Immature natural killer cell (primary cell): Measurements from ENCODE around the gene PRKCE. TPM values are rescaled to one million over a fixed set of nuclear protein-coding genes. Genes with fewer than 3 reads are reported as not detected.
A peak's percentile ranks its signal among the peaks of the same experiment; 100 is the strongest.
"Not testable (repeated sequence)": the region's sequence is repeated elsewhere in the genome, so short reads cannot be mapped to it uniquely, and the experiment has no call there.

Source experiments
- DNase-seq, 3 donors: peaks; one replicate each; pipeline ENCODE4 v3.0.0; 2022; ENCODE audit warnings: mixed read lengths in 1 of 3
- H3K27ac Mint-ChIP-seq, 6 donors: one replicate each; pipeline ENCODE4 v1.8.0; 2020; ENCODE audit warnings: mixed read lengths in 6 of 6, mild to moderate bottlenecking in 5 of 6, inconsistent platforms in 4 of 6, moderate library complexity in 3 of 6
- H3K27me3 Mint-ChIP-seq, 3 donors: one replicate each; pipeline ENCODE4 v1.8.0; 2020 to 2021; ENCODE audit warnings: low read depth in 3 of 3, mild to moderate bottlenecking in 3 of 3, mixed read lengths in 3 of 3, moderate library complexity in 3 of 3, inconsistent platforms in 1 of 3
- H3K36me3 Mint-ChIP-seq, 3 donors: one replicate each; pipeline ENCODE4 v1.8.0; 2020; ENCODE audit warnings: mixed read lengths in 3 of 3, inconsistent platforms in 2 of 3, mild to moderate bottlenecking in 2 of 3
- H3K4me1 Mint-ChIP-seq, 2 donors: one replicate each; pipeline ENCODE4 v1.8.0; 2020; ENCODE audit warnings: inconsistent platforms in 2 of 2, mild to moderate bottlenecking in 2 of 2, mixed read lengths in 2 of 2, moderate library complexity in 1 of 2
- H3K4me3 Mint-ChIP-seq, 5 donors: one replicate each; pipeline ENCODE4 v1.8.0; 2020; ENCODE audit warnings: mild to moderate bottlenecking in 5 of 5, mixed read lengths in 5 of 5, inconsistent platforms in 3 of 5, moderate library complexity in 3 of 5
- H3K9me3 Mint-ChIP-seq, 6 donors: one replicate each; pipeline ENCODE4 v1.8.0; 2020; ENCODE audit warnings: mild to moderate bottlenecking in 6 of 6, mixed read lengths in 6 of 6, inconsistent platforms in 4 of 6, moderate library complexity in 3 of 6
- polyA plus RNA-seq, 3 donors: library from polyadenylated mRNA; unstranded; fragments of 300-500 nt; fragmentation: Illumina TruSeq; gene quantifications; one replicate each; pipeline ENCODE4 v1.2.3, GENCODE V29; 2021

PRKCE gene
- polyA plus RNA-seq, 3 donors from 2014 or later: 1.0 to 3.0 (median 2.5) TPM

- Mint-ChIP-seq H3K27ac (peak overlapping the region in 2 of 6 donors; percentile 26 to 58), H3K9me3 (no peaks in the 10 kb centered on the region), H3K36me3 (peaks cover 0 to 3% (median 0%) of the 10 kb centered on the region in 3 donors), H3K4me3 (no peak overlapping the region), H3K4me1 (peaks cover 8 to 13% of the 10 kb centered on the region in 2 donors), H3K27me3 (peaks cover 0 to 2% (median 0%) of the 10 kb centered on the region in 3 donors)
- DNase-seq: no peak
These were observed 549.6 kb downstream of the PRKCE start for GRCh38 chr2:46200861-46201605.

GRCh38 chr2:46202453-46202852, 551.0 kb downstream of the PRKCE start:
- Mint-ChIP-seq H3K27me3 (peaks cover 0 to 5% (median 2%) of the 10 kb centered on the region in 3 donors), H3K4me3 (no peak overlapping the region), H3K36me3 (peaks cover 0 to 3% (median 0%) of the 10 kb centered on the region in 3 donors), H3K9me3 (no peaks in the 10 kb centered on the region), H3K4me1 (peaks cover 8 to 12% of the 10 kb centered on the region in 2 donors), H3K27ac (peak overlapping the region in 1 of 6 donors; percentile 36)
- no peak for DNase-seq

DNA sequence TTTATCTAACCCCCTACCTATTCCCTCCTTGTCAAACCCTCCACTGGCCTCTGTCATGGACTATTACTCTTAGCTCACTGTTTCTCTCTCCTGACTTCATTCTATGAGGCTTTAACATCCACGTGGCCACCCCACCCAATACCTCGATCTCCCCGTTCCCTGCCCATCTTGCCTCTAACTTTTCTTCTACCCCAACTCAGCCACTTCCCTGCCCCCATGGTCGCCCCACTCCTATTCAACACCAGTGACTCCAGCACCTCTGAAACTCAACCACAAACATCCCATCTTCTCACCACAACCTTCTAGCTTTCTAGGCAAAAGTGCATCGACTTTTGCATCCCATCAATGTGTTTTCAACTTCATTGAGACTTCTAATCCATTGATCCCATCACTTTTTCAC, 551.5 kb downstream of the PRKCE start:
- DNase-seq: peak in 1 of 3 donors; percentile 28
- peak overlapping the region in 1 of 6 donors; percentile 31 for H3K27ac Mint-ChIP-seq
- peak overlapping the region in 2 of 5 donors; percentile 3 for H3K4me3 Mint-ChIP-seq
- H3K27me3 Mint-ChIP-seq: peaks cover 0 to 5% (median 2%) of the 10 kb centered on the region in 3 donors
- H3K36me3 Mint-ChIP-seq: peaks cover 0 to 3% (median 0%) of the 10 kb centered on the region in 3 donors
- no peaks in the 10 kb centered on the region for H3K9me3 Mint-ChIP-seq
- H3K4me1 Mint-ChIP-seq: peaks cover 8 to 12% of the 10 kb centered on the region in 2 donors

DNA sequence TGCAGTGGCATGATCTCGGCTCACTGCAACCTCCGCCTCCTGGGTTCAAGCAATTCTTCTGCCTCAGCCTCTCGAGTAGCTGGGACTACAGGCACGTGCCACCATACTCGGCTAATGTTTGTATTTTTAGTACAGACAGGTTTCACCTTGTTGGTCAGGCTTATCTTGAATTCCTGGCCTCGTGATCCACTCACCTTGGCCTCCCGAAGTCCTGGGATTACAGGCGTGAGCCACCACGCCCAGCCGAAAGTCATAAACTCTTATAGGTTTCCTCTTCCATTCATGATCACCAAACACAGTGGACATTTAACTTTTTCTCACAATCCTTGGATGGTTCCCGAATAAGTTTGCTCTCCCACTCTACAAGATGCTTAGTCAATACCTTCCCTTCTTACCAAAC, 552.2 kb downstream of the PRKCE start:
- not testable (repeated sequence) for H3K9me3 Mint-ChIP-seq, H3K27me3 Mint-ChIP-seq, H3K36me3 Mint-ChIP-seq, DNase-seq, H3K27ac Mint-ChIP-seq, H3K4me3 Mint-ChIP-seq
- peaks cover 8 to 12% of the 10 kb centered on the region in 2 donors for H3K4me1 Mint-ChIP-seq

DNA sequence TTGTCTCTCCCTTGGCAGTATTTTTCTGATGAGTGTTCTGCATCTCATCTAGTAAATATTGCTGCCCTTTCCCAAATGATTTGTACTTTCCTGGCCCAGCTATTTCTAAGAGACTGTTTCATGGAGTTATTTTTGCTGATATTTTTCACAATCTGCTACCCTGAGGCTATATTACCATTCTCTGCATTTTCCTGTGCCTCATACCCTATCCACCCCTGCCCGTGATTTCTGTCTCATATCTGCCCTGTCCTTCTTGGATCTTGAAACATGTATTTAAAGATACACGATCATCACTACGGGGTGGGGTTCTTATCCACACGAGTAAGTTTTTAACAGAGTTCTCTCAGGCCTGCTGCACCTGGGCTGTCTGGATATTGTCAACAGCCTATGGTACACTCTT, 556.1 kb downstream of the PRKCE start:
- Mint-ChIP-seq H3K4me3 (no peak overlapping the region), H3K4me1 (peaks cover 8 to 12% of the 10 kb centered on the region in 2 donors), H3K36me3 (peaks cover 0 to 12% (median 3%) of the 10 kb centered on the region in 3 donors), H3K27me3 (peaks cover 5 to 7% (median 5%) of the 10 kb centered on the region in 3 donors), H3K27ac (no peak overlapping the region), H3K9me3 (peaks cover 5 to 14% (median 9%) of the 10 kb centered on the region in 6 donors)
- no peak for DNase-seq

- H3K4me3 Mint-ChIP-seq: no peak overlapping the region
- H3K36me3 Mint-ChIP-seq: peaks cover 0 to 12% (median 5%) of the 10 kb centered on the region in 3 donors
- H3K9me3 Mint-ChIP-seq: peaks cover 5 to 16% (median 10%) of the 10 kb centered on the region in 6 donors
- peaks cover 4 to 11% (median 5%) of the 10 kb centered on the region in 3 donors for H3K27me3 Mint-ChIP-seq
- peaks cover 0 to 3% of the 10 kb centered on the region in 2 donors for H3K4me1 Mint-ChIP-seq
- H3K27ac Mint-ChIP-seq: no peak overlapping the region
- no peak for DNase-seq
These were observed 557.3 kb downstream of the PRKCE start for GRCh38 chr2:46208766-46209165.

GRCh38 chr2:46210063-46210462, 558.6 kb downstream of the PRKCE start:
- Mint-ChIP-seq H3K9me3 (peaks cover 10 to 25% (median 18%) of the 10 kb centered on the region in 6 donors), H3K4me1 (no peaks in the 10 kb centered on the region), H3K27ac (no peak overlapping the region), H3K4me3 (no peak overlapping the region), H3K27me3 (peaks cover 5 to 17% (median 5%) of the 10 kb centered on the region in 3 donors), H3K36me3 (peaks cover 5 to 14% (median 9%) of the 10 kb centered on the region in 3 donors)
- no peak for DNase-seq

GRCh38 chr2:46211461-46211860, 560.0 kb downstream of the PRKCE start:
- Mint-ChIP-seq H3K4me1 (no peaks in the 10 kb centered on the region), H3K4me3 (no peak overlapping the region), H3K36me3 (peaks cover 9 to 14% (median 11%) of the 10 kb centered on the region in 3 donors), H3K27ac (no peak overlapping the region), H3K9me3 (peaks cover 10 to 36% (median 22%) of the 10 kb centered on the region in 6 donors), H3K27me3 (peaks cover 5 to 19% (median 12%) of the 10 kb centered on the region in 3 donors)
- DNase-seq: no peak

DNA sequence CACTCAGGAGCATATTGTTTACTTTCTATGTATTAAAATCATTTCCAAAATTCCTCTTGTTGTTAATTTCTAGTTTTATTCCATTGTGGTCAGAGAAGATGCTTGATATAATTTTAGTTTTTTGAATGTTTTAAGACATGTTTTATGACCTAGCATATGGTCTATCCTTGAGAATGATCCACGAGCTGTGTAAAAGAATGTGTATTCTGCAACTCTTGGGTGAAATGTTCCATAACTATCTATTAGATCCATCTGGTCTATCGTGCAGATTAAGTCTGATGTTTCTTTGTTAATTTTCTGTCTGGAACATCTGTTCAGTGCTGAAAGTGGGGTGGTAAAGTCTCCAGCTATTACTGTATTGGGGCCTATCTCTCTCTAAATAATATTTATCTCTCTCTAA, 562.4 kb downstream of the PRKCE start:
- Mint-ChIP-seq H3K4me1 (no peaks in the 10 kb centered on the region), H3K27ac (no peak overlapping the region), H3K27me3 (peaks cover 3 to 18% (median 15%) of the 10 kb centered on the region in 3 donors), H3K36me3 (peaks cover 6 to 20% (median 15%) of the 10 kb centered on the region in 3 donors), H3K4me3 (no peak overlapping the region), H3K9me3 (peaks cover 12 to 48% (median 25%) of the 10 kb centered on the region in 6 donors)
- no peak for DNase-seq

- DNase-seq: no peak
- Mint-ChIP-seq H3K36me3 (peaks cover 4 to 22% (median 15%) of the 10 kb centered on the region in 3 donors), H3K9me3 (peaks cover 9 to 52% (median 28%) of the 10 kb centered on the region in 6 donors), H3K4me3 (no peak overlapping the region), H3K27me3 (peaks cover 7 to 20% (median 15%) of the 10 kb centered on the region in 3 donors), H3K4me1 (no peaks in the 10 kb centered on the region), H3K27ac (no peak overlapping the region)
These were observed 564.7 kb downstream of the PRKCE start for GRCh38 chr2:46216213-46216612.

- H3K36me3 Mint-ChIP-seq, H3K27ac Mint-ChIP-seq, DNase-seq: not testable (repeated sequence)
- Mint-ChIP-seq H3K4me1 (peaks cover 14 to 20% of the 10 kb centered on the region in 2 donors), H3K4me3 (peak overlapping the region in 1 of 5 donors; percentile 8), H3K27me3 (peaks cover 2 to 14% (median 10%) of the 10 kb centered on the region in 3 donors), H3K9me3 (peaks cover 1 to 13% (median 10%) of the 10 kb centered on the region in 6 donors)
These were observed 572.0 kb downstream of the PRKCE start for GRCh38 chr2:46223514-46223913.

DNA sequence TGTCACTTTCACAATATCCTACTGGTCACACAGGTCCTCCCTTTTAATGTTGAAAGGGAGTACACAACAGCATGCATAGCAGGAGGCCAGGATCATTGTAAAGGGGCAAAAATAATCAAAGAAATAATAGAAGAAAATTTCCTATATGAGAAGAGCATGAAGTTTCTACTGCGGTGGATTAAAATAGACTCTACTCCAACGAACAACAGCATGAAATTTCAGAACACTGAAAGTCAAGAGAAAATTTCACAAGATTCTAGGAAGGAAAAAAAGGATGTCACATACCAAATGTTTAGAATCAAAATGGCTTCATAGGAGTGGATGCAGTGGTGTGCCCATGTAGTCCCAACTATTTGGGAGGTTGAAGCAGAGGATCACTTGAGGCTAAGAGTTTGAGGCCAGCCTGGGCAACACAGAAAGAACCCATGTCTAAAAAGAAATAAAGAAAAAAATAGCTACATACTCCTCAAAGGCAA, 573.7 kb downstream of the PRKCE start:
- Mint-ChIP-seq H3K4me1 (peaks cover 14 to 20% of the 10 kb centered on the region in 2 donors), H3K27me3 (peaks cover 2 to 13% (median 11%) of the 10 kb centered on the region in 3 donors), H3K4me3 (no peak overlapping the region), H3K27ac (no peak overlapping the region), H3K9me3 (peaks cover 0 to 8% (median under 1%) of the 10 kb centered on the region in 6 donors), H3K36me3 (peaks cover 0 to 7% (median 0%) of the 10 kb centered on the region in 3 donors)
- DNase-seq: no peak

GRCh38 chr2:46225730-46226129, 574.3 kb downstream of the PRKCE start:
- Mint-ChIP-seq H3K9me3 (peaks cover 0 to 6% (median under 1%) of the 10 kb centered on the region in 6 donors), H3K36me3 (peaks cover 0 to 7% (median 0%) of the 10 kb centered on the region in 3 donors), H3K27me3 (peaks cover 2 to 11% (median 9%) of the 10 kb centered on the region in 3 donors), H3K4me3 (no peak overlapping the region), H3K27ac (no peak overlapping the region), H3K4me1 (peaks cover 14 to 20% of the 10 kb centered on the region in 2 donors)
- no peak for DNase-seq

GRCh38 chr2:46226620-46227019, 575.1 kb downstream of the PRKCE start:
- H3K4me1 Mint-ChIP-seq: peaks cover 14 to 20% of the 10 kb centered on the region in 2 donors
- H3K36me3 Mint-ChIP-seq: peaks cover 0 to 3% (median 0%) of the 10 kb centered on the region in 3 donors
- H3K27ac Mint-ChIP-seq: no peak overlapping the region
- H3K4me3 Mint-ChIP-seq: no peak overlapping the region
- H3K9me3 Mint-ChIP-seq: peaks cover 0 to 3% (median under 1%) of the 10 kb centered on the region in 6 donors
- peaks cover 2 to 11% (median 7%) of the 10 kb centered on the region in 3 donors for H3K27me3 Mint-ChIP-seq
- no peak for DNase-seq
